Right atrium auricular region (tissue), 2 donors: ENCODE data around the gene PTCHD1. TPM values are rescaled to one million over a fixed set of nuclear protein-coding genes. Genes with fewer than 3 reads are reported as not detected.

ENCODE experiments used
- DNase-seq: peaks from one replicate; pipeline ENCODE4 v3.0.0-alpha.2; 2019; ENCODE audit warnings: low spot score
- H3K27ac ChIP-seq, 2 donors: fragments of 200-600 bp; sonication (generic); 1 replicate in 1 of 2; 2 replicates in 1 of 2; pipeline ENCODE4 v1.5.1; 2016 to 2019
- H3K27me3 ChIP-seq, 2 donors: fragments of 200-600 bp; sonication (generic); one replicate each; pipeline versions ENCODE4 v1.5.1 to v1.6.0; 2017 to 2019
- H3K36me3 ChIP-seq: fragments of 200-600 bp; sonication (generic); one replicate; pipeline ENCODE4 v1.5.1; 2016
- H3K4me1 ChIP-seq, 2 donors: fragments of 200-600 bp; sonication (generic); one replicate each; pipeline versions ENCODE4 v1.5.1 to v1.6.0; 2017 to 2019
- H3K4me3 ChIP-seq, 2 donors: fragments of 200-600 bp; sonication (generic); 1 replicate in 1 of 2; 2 replicates in 1 of 2; pipeline ENCODE4 v1.5.1; 2017 to 2019; ENCODE audit warnings: mild to moderate bottlenecking in 1 of 2, moderate library complexity in 1 of 2
- H3K9me3 ChIP-seq, 2 donors: fragments of 200-600 bp; sonication (generic); one replicate each; pipeline ENCODE4 v1.5.1; 2019
- CTCF ChIP-seq, 2 donors: fragments of 200-600 bp; sonication (generic); IDR thresholded peaks; one replicate each; pipeline ENCODE4 v1.5.1; 2019; ENCODE audit warnings: antibody characterized with exemption in 2 of 2
- total RNA-seq, 2 donors: library from RNA; depleted of rRNA; stranded (reverse); fragments of >200 nt; gene quantifications; one replicate each; pipeline ENCODE4 v1.1.0, GENCODE V29; 2016

PTCHD1 gene
- total RNA-seq, 2 donors from 2014 or later = 0.07 to 0.20 TPM

DNA sequence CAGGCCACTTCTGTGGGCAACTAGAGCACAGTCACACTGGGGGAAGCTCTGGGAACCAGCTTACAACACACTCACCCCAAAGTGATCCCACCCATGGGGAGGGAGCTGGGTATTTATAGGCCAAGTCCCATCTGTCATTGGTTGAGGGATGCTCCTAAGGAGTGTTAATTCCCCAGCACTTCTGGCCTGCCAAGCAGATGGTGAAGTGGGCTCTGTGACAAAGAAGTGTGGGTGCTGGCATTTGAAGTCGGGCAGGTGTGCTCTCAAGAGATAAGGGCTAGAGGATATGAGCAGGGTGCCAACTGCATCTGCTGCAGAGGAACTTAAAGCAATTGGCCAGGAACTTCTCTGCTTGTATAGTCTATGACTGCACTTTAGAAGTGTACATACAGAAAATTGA, 30.9 kb downstream of the PTCHD1 start:
- no peaks in the 10 kb centered on the region for H3K4me1 ChIP-seq
- H3K9me3 ChIP-seq = no peaks in the 10 kb centered on the region
- H3K27me3 ChIP-seq = no peaks in the 10 kb centered on the region
- no peak for TF ChIP-seq CTCF (IDR thresholded peaks at IDR 0.05)
- DNase-seq = no peak
- H3K27ac ChIP-seq = no peak overlapping the region
- no peaks in the 10 kb centered on the region for H3K36me3 ChIP-seq
- no peak overlapping the region for H3K4me3 ChIP-seq

- Histone ChIP-seq H3K27me3 (no peaks in the 10 kb centered on the region), H3K4me1 (no peaks in the 10 kb centered on the region), H3K9me3 (no peaks in the 10 kb centered on the region), H3K36me3 (no peaks in the 10 kb centered on the region), H3K27ac (no peak overlapping the region), H3K4me3 (no peak overlapping the region)
- no peak for DNase-seq
- no peak for TF ChIP-seq CTCF (IDR thresholded peaks at IDR 0.05)
Observed at GRCh38 chrX:23366914-23367313, 32.3 kb downstream of the PTCHD1 start.

DNA sequence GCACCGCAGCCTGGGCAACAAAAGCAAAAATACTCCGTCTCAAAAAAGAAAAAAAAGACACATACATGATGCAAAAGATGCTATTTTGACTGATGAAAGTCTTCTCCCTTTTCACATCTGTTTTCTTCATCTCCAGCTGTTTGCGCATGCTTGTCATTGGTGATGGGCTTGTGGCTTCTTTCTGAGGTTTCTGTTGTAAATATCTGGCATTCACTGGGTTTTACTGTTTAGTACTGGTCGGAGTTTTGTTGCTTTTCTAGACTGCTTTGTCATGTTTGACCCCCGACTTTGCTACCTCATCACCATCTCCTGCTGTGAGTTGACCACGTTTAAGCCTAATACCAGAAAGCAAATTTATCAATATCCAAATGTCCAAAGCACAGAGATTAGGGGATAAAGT, 34.4 kb downstream of the PTCHD1 start:
- H3K4me3 ChIP-seq = no peak overlapping the region
- no peak overlapping the region for H3K27ac ChIP-seq
- no peak for DNase-seq
- H3K9me3 ChIP-seq = no peaks in the 10 kb centered on the region
- no peak for TF ChIP-seq CTCF (IDR thresholded peaks at IDR 0.05)
- no peaks in the 10 kb centered on the region for H3K36me3 ChIP-seq
- no peaks in the 10 kb centered on the region for H3K27me3 ChIP-seq
- H3K4me1 ChIP-seq = peaks cover 0 to 11% of the 10 kb centered on the region in 2 donors

DNA sequence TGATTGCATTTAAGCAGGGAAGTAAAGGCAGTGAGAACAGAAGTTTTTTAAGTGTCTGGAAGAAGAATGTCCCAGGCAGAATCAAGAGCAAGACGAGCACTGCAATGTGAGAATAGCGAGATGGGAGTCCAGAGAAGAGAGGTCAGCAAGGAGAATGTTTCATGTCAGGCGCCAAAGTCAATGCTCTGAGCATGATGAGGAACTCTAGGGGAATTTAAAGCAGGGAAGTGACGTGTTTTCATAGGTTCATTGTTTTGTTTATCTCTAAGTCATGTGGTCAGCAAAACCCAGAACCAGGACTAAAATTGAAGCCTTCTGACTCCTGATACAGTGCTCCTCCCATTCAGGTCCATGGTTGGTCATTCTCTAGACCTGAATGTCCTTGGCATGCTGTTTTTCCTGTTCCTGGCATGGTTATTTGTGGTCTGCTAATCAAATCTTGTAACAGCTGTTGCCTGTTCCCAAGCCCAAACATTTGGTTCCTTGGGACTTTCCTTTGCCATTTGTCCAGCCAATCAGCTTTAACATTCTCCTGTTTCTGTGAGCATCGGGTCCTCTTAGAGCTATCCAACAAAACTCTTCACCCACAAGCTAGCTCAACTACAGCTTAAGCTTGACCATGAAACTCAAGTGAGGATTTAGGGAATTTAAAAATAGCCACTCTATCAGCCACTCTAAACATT, 37.7 kb downstream of the PTCHD1 start:
- no peak for TF ChIP-seq CTCF (IDR thresholded peaks at IDR 0.05)
- Histone ChIP-seq H3K27me3 (no peaks in the 10 kb centered on the region), H3K36me3 (no peaks in the 10 kb centered on the region), H3K9me3 (no peaks in the 10 kb centered on the region), H3K4me3 (no peak overlapping the region), H3K27ac (peak overlapping the region in 1 of 2 donors; percentile 30), H3K4me1 (peaks cover 0 to 11% of the 10 kb centered on the region in 2 donors)
- no peak for DNase-seq

DNA sequence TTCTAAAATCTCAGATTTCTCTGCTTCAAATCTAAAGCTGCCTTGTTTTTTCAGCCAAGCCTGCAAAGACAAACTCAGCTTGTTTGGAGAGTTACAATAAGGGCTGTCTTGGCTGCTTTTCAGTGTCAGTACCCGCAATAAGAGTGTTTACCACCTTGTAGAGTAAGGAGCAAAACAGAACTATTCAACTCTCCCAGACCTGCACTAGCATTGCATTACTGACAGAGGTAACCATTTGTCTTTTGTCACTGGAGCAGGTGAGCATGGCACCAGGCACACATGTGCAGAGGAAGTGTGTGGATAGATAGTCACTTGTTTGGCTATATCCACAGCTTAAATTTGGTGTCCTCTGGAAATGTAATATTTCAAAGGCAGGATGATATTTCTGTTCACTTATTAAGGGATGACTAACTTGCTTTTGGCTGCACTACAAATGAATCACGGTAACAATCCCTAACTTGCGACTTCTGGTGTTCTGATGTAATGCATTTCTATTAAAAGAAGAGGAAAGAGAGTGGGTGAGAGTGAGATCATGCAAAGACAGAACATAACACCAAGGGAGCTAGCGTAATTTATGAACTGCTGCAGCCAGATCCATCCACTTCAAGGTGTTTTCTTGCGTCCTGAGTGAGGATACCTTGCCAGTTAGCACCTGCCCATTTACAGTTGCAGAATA, 38.6 kb downstream of the PTCHD1 start:
- H3K4me3 ChIP-seq = no peak overlapping the region
- no peak for TF ChIP-seq CTCF (IDR thresholded peaks at IDR 0.05)
- no peak for DNase-seq
- peak overlapping the region in 1 of 2 donors; percentile 30 for H3K27ac ChIP-seq
- no peaks in the 10 kb centered on the region for H3K36me3 ChIP-seq
- no peaks in the 10 kb centered on the region for H3K9me3 ChIP-seq
- H3K27me3 ChIP-seq = no peaks in the 10 kb centered on the region
- peaks cover 0 to 11% of the 10 kb centered on the region in 2 donors for H3K4me1 ChIP-seq
